ENCODE data around the gene HIPK3. TPM values are rescaled to one million over a fixed set of nuclear protein-coding genes. Genes with fewer than 3 reads are reported as not detected.
"Not testable (repeated sequence)": the region's sequence is repeated elsewhere in the genome, so short reads cannot be mapped to it uniquely, and the experiment has no call there.

The HIPK3 gene
- polyA plus RNA-seq, 1 donor (not counting 4 experiments of a cell fraction or from before 2014, with no cell fraction given): 37.3 TPM

DNA sequence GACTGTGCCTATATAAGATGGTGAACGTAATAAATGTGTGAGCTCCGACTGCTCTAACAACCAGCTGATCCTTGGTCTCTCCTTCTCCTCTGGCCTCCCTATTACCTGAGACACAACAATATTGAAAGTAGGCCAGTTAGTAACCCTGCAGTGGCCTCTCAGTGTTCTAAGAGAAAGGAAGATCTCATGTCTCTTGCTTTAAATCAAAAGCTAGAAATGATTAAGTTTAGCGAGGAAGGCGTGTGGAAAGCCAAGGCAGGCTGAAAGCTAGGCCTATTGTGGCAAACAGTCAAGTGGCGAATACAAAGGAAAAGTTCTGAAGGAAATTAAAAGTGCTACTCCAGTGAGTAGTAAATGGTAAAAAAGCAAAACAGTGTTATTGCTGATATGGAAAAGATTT, 39.5 kb downstream of the HIPK3 start:
- Histone ChIP-seq H3K4me2 (ENCODE audit: control insufficient read depth, extremely low read depth, insufficient read depth, low read depth, low read length) (no peak overlapping the region), H3K79me2 (ENCODE audit: control insufficient read depth, insufficient read depth, low read length) (peaks cover 78% of the 10 kb centered on the region), H3K9ac (ENCODE audit: control insufficient read depth, extremely low read depth, insufficient read depth, low read length) (no peak overlapping the region), H3K27me3 (ENCODE audit: control insufficient read depth, extremely low read depth, insufficient read depth, low read length) (no peaks in the 10 kb centered on the region), H3K4me1 (ENCODE audit: control insufficient read depth, extremely low read depth, insufficient read depth, low read length) (no peaks in the 10 kb centered on the region), H2AFZ (ENCODE audit: control insufficient read depth, low read length) (no peak overlapping the region), H3K4me3 (ENCODE audit: control insufficient read depth in 2 of 3, extremely low read depth in 1 of 3, insufficient read depth in 2 of 3, low read depth in 1 of 3, low read length in 3 of 3) (no peak overlapping the region), H3K9me1 (ENCODE audit: control insufficient read depth, extremely low read depth, insufficient read depth, low read length) (peaks cover 3% of the 10 kb centered on the region), H3K36me3 (ENCODE audit: control insufficient read depth in 2 of 2, extremely low read depth in 1 of 2, insufficient read depth in 2 of 2, low read length in 2 of 2) (peaks cover 1 to 8% of the 10 kb centered on the region in 2 experiments), H3K9me3 (ENCODE audit: control insufficient read depth, low read depth, low read length) (no peaks in the 10 kb centered on the region), H3K27ac (ENCODE audit: control insufficient read depth, insufficient read depth, low read length) (no peak overlapping the region), H4K20me1 (ENCODE audit: control insufficient read depth, extremely low read depth, insufficient read depth, low read length) (peaks cover 3% of the 10 kb centered on the region)
- dilution Hi-C loops (cut with MboI; ENCODE audit: extremely low pct_ligation_motif_present, low sequenced_read_pairs): no loop called here
- no peak for DNase-seq (ENCODE audit: low read depth, low spot score)
- TF ChIP-seq EZH2 (IDR thresholded peaks at IDR 0.05; ENCODE audit: low read length): no peak
- TF ChIP-seq, protein P1, sequence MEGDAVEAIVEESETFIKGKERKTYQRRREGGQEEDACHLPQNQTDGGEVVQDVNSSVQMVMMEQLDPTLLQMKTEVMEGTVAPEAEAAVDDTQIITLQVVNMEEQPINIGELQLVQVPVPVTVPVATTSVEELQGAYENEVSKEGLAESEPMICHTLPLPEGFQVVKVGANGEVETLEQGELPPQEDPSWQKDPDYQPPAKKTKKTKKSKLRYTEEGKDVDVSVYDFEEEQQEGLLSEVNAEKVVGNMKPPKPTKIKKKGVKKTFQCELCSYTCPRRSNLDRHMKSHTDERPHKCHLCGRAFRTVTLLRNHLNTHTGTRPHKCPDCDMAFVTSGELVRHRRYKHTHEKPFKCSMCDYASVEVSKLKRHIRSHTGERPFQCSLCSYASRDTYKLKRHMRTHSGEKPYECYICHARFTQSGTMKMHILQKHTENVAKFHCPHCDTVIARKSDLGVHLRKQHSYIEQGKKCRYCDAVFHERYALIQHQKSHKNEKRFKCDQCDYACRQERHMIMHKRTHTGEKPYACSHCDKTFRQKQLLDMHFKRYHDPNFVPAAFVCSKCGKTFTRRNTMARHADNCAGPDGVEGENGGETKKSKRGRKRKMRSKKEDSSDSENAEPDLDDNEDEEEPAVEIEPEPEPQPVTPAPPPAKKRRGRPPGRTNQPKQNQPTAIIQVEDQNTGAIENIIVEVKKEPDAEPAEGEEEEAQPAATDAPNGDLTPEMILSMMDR (optimal IDR thresholded peaks at IDR 0.05 in 1 of 3, IDR thresholded peaks at IDR 0.05 in 1 of 3, conservative IDR thresholded peaks at IDR 0.05 in 1 of 3; ENCODE audit: extremely low read depth in 1 of 3, insufficient read depth in 2 of 3, low read length in 3 of 3): no peak
- FAIRE-seq: no peak

GRCh38 chr11:33303541-33303940, 46.4 kb downstream of the HIPK3 start:
- peaks cover 1 to 3% of the 10 kb centered on the region in 2 experiments for H3K36me3 ChIP-seq (ENCODE audit: control insufficient read depth in 2 of 2, extremely low read depth in 1 of 2, insufficient read depth in 2 of 2, low read length in 2 of 2)
- no peak for DNase-seq (ENCODE audit: low read depth, low spot score)
- no peaks in the 10 kb centered on the region for H3K9me1 ChIP-seq (ENCODE audit: control insufficient read depth, extremely low read depth, insufficient read depth, low read length)
- H3K9ac ChIP-seq (ENCODE audit: control insufficient read depth, extremely low read depth, insufficient read depth, low read length): no peak overlapping the region
- H3K4me1 ChIP-seq (ENCODE audit: control insufficient read depth, extremely low read depth, insufficient read depth, low read length): no peaks in the 10 kb centered on the region
- no peaks in the 10 kb centered on the region for H3K27me3 ChIP-seq (ENCODE audit: control insufficient read depth, extremely low read depth, insufficient read depth, low read length)
- TF ChIP-seq, protein P1 (optimal IDR thresholded peaks at IDR 0.05 in 1 of 3, IDR thresholded peaks at IDR 0.05 in 1 of 3, conservative IDR thresholded peaks at IDR 0.05 in 1 of 3; ENCODE audit: extremely low read depth in 1 of 3, insufficient read depth in 2 of 3, low read length in 3 of 3): no peak
- no peak for TF ChIP-seq EZH2 (IDR thresholded peaks at IDR 0.05; ENCODE audit: low read length)
- H3K79me2 ChIP-seq (ENCODE audit: control insufficient read depth, insufficient read depth, low read length): peaks cover 78% of the 10 kb centered on the region
- no peak overlapping the region for H3K27ac ChIP-seq (ENCODE audit: control insufficient read depth, insufficient read depth, low read length)
- no peak for FAIRE-seq
- H3K4me2 ChIP-seq (ENCODE audit: control insufficient read depth, extremely low read depth, insufficient read depth, low read depth, low read length): no peak overlapping the region
- no peak overlapping the region for H3K4me3 ChIP-seq (ENCODE audit: control insufficient read depth in 2 of 3, extremely low read depth in 1 of 3, insufficient read depth in 2 of 3, low read depth in 1 of 3, low read length in 3 of 3)
- H3K9me3 ChIP-seq (ENCODE audit: control insufficient read depth, low read depth, low read length): no peaks in the 10 kb centered on the region
- H4K20me1 ChIP-seq (ENCODE audit: control insufficient read depth, extremely low read depth, insufficient read depth, low read length): peaks cover 8% of the 10 kb centered on the region
- dilution Hi-C loops (cut with MboI; ENCODE audit: extremely low pct_ligation_motif_present, low sequenced_read_pairs): no loop called here
- H2AFZ ChIP-seq (ENCODE audit: control insufficient read depth, low read length): no peak overlapping the region

DNA sequence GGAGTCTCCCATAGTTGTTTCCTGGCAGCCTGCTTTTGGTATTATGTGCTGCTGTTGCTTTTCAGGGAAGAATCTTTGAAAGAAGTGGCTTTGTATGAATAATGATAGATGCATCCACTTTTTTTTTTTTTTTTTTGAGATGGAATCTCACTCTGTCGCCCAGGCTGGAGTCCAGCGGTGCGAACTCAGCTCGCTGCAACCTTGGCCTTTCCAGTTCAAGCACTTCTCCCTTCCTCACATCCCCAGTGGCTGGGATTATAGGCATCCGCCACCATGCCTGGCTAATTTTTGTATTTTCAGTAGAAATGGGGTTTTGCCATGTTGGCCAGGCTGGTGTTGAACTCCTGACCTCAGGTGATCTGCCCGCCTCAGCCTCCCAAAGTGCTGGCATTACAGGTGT, 49.6 kb downstream of the HIPK3 start:
- H3K9me1 ChIP-seq (ENCODE audit: control insufficient read depth, extremely low read depth, insufficient read depth, low read length); H2AFZ ChIP-seq (ENCODE audit: control insufficient read depth, low read length); H3K27ac ChIP-seq (ENCODE audit: control insufficient read depth, insufficient read depth, low read length); H3K9ac ChIP-seq (ENCODE audit: control insufficient read depth, extremely low read depth, insufficient read depth, low read length); H3K4me2 ChIP-seq (ENCODE audit: control insufficient read depth, extremely low read depth, insufficient read depth, low read depth, low read length); H3K4me3 ChIP-seq (ENCODE audit: control insufficient read depth in 2 of 3, extremely low read depth in 1 of 3, insufficient read depth in 2 of 3, low read depth in 1 of 3, low read length in 3 of 3); H3K4me1 ChIP-seq (ENCODE audit: control insufficient read depth, extremely low read depth, insufficient read depth, low read length); FAIRE-seq; H3K9me3 ChIP-seq (ENCODE audit: control insufficient read depth, low read depth, low read length); H3K36me3 ChIP-seq (ENCODE audit: control insufficient read depth in 2 of 2, extremely low read depth in 1 of 2, insufficient read depth in 2 of 2, low read length in 2 of 2); DNase-seq (ENCODE audit: low read depth, low spot score); H3K27me3 ChIP-seq (ENCODE audit: control insufficient read depth, extremely low read depth, insufficient read depth, low read length); dilution Hi-C loops (cut with MboI; ENCODE audit: extremely low pct_ligation_motif_present, low sequenced_read_pairs): not testable (repeated sequence)
- peaks cover 75% of the 10 kb centered on the region for H3K79me2 ChIP-seq (ENCODE audit: control insufficient read depth, insufficient read depth, low read length)
- H4K20me1 ChIP-seq (ENCODE audit: control insufficient read depth, extremely low read depth, insufficient read depth, low read length): peaks cover 14% of the 10 kb centered on the region

Measured in keratinocyte (primary cell).